ENCODE measurements around the gene STK39. TPM values are rescaled to one million over a fixed set of nuclear protein-coding genes. Genes with fewer than 3 reads are reported as not detected.

STK39 gene
- polyA plus RNA-seq, 2 of the 4 experiments (the other 2 are of a cell fraction) = 14.2 to 27.2 TPM

DNA sequence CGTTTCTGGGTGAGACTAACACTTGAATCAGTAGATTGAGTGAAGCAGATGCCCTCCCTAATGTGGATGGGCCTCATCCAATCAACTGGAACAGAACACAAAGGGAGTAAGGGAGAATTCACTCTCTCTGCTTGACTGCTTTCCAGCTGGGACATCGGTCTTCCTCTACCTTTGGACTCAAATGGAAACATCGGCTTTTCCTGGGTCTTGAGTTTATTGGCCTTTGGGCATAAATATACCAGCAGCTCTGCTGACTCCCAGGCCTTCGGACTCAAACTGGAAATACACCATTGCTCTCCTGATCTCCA, 311.6 kb downstream of the STK39 start:
- Histone ChIP-seq H3K9me3 (no peaks in the 10 kb centered on the region), H3K27ac (no peak overlapping the region), H3K4me3 (no peak overlapping the region), H3K4me1 (no peaks in the 10 kb centered on the region), H3K4me2 (no peak overlapping the region)
- ChIA-PET CTCF (no interaction called here), POLR2A (no interaction called here)
- no peak for ATAC-seq
- DNase-seq (ENCODE audit: low read depth in 1 of 2, low spot score in 1 of 2) = no peak
- TF ChIP-seq EHF (CRISPR knock-in tag; IDR thresholded peaks at IDR 0.05) = no peak
- no peak for TF ChIP-seq HDAC2 (IDR thresholded peaks at IDR 0.05)
- no peak for TF ChIP-seq CHD2 (IDR thresholded peaks at IDR 0.05; ENCODE audit: low read length, partially characterized antibody)
- no peak for TF ChIP-seq RFX5 (IDR thresholded peaks at IDR 0.05)
- TF ChIP-seq ESRRA (IDR thresholded peaks at IDR 0.05; ENCODE audit: borderline replicate concordance, low read length) = no peak
- no peak for TF ChIP-seq SMC3 (IDR thresholded peaks at IDR 0.05)
- TF ChIP-seq TFCP2L1 (CRISPR knock-in tag; IDR thresholded peaks at IDR 0.05) = no peak
- TF ChIP-seq CBX8 (IDR thresholded peaks at IDR 0.05) = no peak
- TF ChIP-seq, protein P1, sequence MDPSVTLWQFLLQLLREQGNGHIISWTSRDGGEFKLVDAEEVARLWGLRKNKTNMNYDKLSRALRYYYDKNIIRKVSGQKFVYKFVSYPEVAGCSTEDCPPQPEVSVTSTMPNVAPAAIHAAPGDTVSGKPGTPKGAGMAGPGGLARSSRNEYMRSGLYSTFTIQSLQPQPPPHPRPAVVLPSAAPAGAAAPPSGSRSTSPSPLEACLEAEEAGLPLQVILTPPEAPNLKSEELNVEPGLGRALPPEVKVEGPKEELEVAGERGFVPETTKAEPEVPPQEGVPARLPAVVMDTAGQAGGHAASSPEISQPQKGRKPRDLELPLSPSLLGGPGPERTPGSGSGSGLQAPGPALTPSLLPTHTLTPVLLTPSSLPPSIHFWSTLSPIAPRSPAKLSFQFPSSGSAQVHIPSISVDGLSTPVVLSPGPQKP (IDR thresholded peaks at IDR 0.05; ENCODE audit: low read depth, low read length) = no peak
- no peak for TF ChIP-seq PBX3 (IDR thresholded peaks at IDR 0.05)
- TF ChIP-seq RAD21 (conservative IDR thresholded peaks at IDR 0.05 in 1 of 2, IDR thresholded peaks at IDR 0.05 in 1 of 2) = no peak
- no peak for TF ChIP-seq HOXB13 (CRISPR knock-in tag; IDR thresholded peaks at IDR 0.05; ENCODE audit: low read depth)
- no peak for TF ChIP-seq POLR2AphosphoS2 (conservative IDR thresholded peaks at IDR 0.05; ENCODE audit: low read length)
- no peak for TF ChIP-seq JUNB (IDR thresholded peaks at IDR 0.05)
- TF ChIP-seq RARB (CRISPR knock-in tag; IDR thresholded peaks at IDR 0.05) = no peak
- TF ChIP-seq HES2 (IDR thresholded peaks at IDR 0.05) = no peak
- TF ChIP-seq FOSB (CRISPR knock-in tag; IDR thresholded peaks at IDR 0.05) = no peak
- TF ChIP-seq, protein P2, sequence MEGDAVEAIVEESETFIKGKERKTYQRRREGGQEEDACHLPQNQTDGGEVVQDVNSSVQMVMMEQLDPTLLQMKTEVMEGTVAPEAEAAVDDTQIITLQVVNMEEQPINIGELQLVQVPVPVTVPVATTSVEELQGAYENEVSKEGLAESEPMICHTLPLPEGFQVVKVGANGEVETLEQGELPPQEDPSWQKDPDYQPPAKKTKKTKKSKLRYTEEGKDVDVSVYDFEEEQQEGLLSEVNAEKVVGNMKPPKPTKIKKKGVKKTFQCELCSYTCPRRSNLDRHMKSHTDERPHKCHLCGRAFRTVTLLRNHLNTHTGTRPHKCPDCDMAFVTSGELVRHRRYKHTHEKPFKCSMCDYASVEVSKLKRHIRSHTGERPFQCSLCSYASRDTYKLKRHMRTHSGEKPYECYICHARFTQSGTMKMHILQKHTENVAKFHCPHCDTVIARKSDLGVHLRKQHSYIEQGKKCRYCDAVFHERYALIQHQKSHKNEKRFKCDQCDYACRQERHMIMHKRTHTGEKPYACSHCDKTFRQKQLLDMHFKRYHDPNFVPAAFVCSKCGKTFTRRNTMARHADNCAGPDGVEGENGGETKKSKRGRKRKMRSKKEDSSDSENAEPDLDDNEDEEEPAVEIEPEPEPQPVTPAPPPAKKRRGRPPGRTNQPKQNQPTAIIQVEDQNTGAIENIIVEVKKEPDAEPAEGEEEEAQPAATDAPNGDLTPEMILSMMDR (IDR thresholded peaks at IDR 0.05) = no peak
- no peak for TF ChIP-seq RCOR1 (IDR thresholded peaks at IDR 0.05; ENCODE audit: low read depth, low read length)
- TF ChIP-seq ZC3H11A (IDR thresholded peaks at IDR 0.05) = no peak
- no peak for FAIRE-seq
- WGBS (ENCODE audit: missing lambda C conversion rate) = 33% methylated on average over 4 of the region's 4 CpGs

DNA sequence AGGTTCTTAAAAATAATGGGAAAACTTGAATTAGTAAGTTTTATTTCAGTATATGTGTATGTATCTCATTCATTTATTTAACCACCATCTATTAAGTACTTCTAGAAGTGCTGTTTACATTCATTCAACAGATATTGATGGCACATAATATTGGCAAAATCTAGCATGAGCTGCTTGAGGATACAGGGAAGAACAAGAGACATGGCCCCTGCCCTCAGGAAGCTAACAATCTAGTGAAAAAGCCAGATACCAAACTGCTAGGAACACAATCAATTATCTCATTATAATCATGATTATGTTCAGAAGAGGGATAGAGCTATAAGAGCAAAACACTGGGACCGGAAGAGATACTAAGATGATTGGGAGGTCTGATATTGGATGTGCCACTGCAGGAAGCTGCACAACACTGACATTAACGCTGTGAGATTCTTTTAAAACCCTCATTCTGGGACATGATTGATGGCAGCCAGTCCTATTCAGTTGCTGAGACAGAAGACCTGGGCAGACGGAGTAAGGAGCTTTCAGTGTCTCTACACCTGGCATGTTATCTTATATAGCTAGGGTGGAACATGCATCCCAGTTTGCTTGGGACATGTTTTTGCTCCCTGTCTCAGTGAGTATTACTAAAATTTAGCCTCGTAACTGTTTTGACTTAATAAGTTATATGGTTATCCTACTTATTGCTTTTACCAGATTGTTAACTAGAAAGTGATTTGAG, 314.1 kb downstream of the STK39 start:
- Histone ChIP-seq H3K4me3 (no peak overlapping the region), H3K4me2 (no peak overlapping the region), H3K27ac (no peak overlapping the region), H3K4me1 (no peaks in the 10 kb centered on the region), H3K9me3 (no peaks in the 10 kb centered on the region)
- no peak for ATAC-seq
- POLR2A ChIA-PET = no interaction called here
- CTCF ChIA-PET = no interaction called here
- DNase-seq (ENCODE audit: low read depth in 1 of 2, low spot score in 1 of 2) = no peak
- no peak for TF ChIP-seq POLR2AphosphoS2 (conservative IDR thresholded peaks at IDR 0.05; ENCODE audit: low read length)
- no peak for TF ChIP-seq RFX5 (IDR thresholded peaks at IDR 0.05)
- TF ChIP-seq PHF8 (IDR thresholded peaks at IDR 0.05; ENCODE audit: borderline replicate concordance, low read depth) = no peak
- FAIRE-seq = no peak
- whole genome bisulfite sequencing (ENCODE audit: missing lambda C conversion rate) = 52% methylated on average over 4 of the region's 4 CpGs

All from A549 (cell line).